Neural cell (in vitro differentiated cells): ENCODE measurements around the gene RUNX1. TPM values are rescaled to one million over a fixed set of nuclear protein-coding genes. Genes with fewer than 3 reads are reported as not detected.

ENCODE experiments used
- H2AFZ ChIP-seq: fragments of 200-600, 300-800 bp; sonication (generic), shearing (Covaris generic); 2 replicates; pipeline ENCODE4 v1.6.0; 2014; ENCODE audit warnings: low read depth, mild to moderate bottlenecking, antibody characterized with exemption, low read length, moderate library complexity
- H3F3A ChIP-seq: fragments of 200-600 bp; shearing (Covaris generic); 2 replicates; pipeline ENCODE4 v1.6.1; 2016; ENCODE audit warnings: mild to moderate bottlenecking, moderate library complexity, mixed read lengths, antibody characterized with exemption, low read length; ENCODE audit not compliant: insufficient read depth, poor library complexity, severe bottlenecking
- H3K27ac ChIP-seq: fragments of 200-600, 300-800 bp; sonication (generic), shearing (Covaris generic); 2 replicates; pipeline ENCODE4 v1.5.1; 2014; ENCODE audit warnings: mild to moderate bottlenecking, low read length, moderate library complexity
- H3K27me3 ChIP-seq: fragments of 300-800, 200-600 bp; sonication (generic), shearing (Covaris generic); 2 replicates; pipeline ENCODE4 v1.6.0; 2014; ENCODE audit warnings: mild to moderate bottlenecking, low read depth, low read length, moderate library complexity; ENCODE audit not compliant: insufficient read depth
- H3K36me3 ChIP-seq: fragments of 300-800, 200-600 bp; sonication (generic), shearing (Covaris generic); 2 replicates; pipeline ENCODE4 v1.5.1; 2014; ENCODE audit warnings: mild to moderate bottlenecking, antibody characterized with exemption, low read length, moderate library complexity; ENCODE audit not compliant: insufficient read depth
- H3K4me2 ChIP-seq: fragments of 300-800, 200-600 bp; sonication (generic), shearing (Covaris generic); 2 replicates; pipeline ENCODE4 v1.6.0; 2014; ENCODE audit warnings: mild to moderate bottlenecking, low read length
- H3K4me3 ChIP-seq: fragments of 300-800, 200-600 bp; sonication (generic), shearing (Covaris generic); 2 replicates; pipeline ENCODE4 v1.5.1; 2014; ENCODE audit warnings: mild to moderate bottlenecking, low read length, moderate library complexity
- H3K79me2 ChIP-seq: fragments of 200-600 bp; shearing (Covaris generic); replicated peaks from 2 replicates; pipeline ENCODE4 v1.6.0; 2014; ENCODE audit warnings: mild to moderate bottlenecking, low read length, moderate library complexity; ENCODE audit not compliant: insufficient read depth
- H3K9ac ChIP-seq: fragments of 300-800, 200-600 bp; sonication (generic), shearing (Covaris generic); 2 replicates; pipeline ENCODE4 v1.6.1; 2016; ENCODE audit warnings: mild to moderate bottlenecking, low read length, mixed read lengths
- H3K9me2 ChIP-seq: fragments of 200-600 bp; shearing (Covaris generic); 2 replicates; pipeline ENCODE4 v1.6.1; 2016; ENCODE audit warnings: mild to moderate bottlenecking, low read length, mixed read lengths; ENCODE audit not compliant: insufficient read depth
- H3K9me3 ChIP-seq: fragments of 200-600, 300-800 bp; sonication (generic), shearing (Covaris generic); 2 replicates; pipeline ENCODE4 v1.6.1; 2016; ENCODE audit warnings: mild to moderate bottlenecking, mixed run types, low read length, moderate library complexity, mixed read lengths
- H4K20me1 ChIP-seq: fragments of 200-600 bp; shearing (Covaris generic); 2 replicates; pipeline ENCODE4 v1.6.1; 2016; ENCODE audit warnings: mild to moderate bottlenecking, mixed run types; ENCODE audit not compliant: insufficient read depth
- EP300 ChIP-seq: fragments of 450-650 bp; conservative IDR thresholded peaks from 2 replicates; pipeline ENCODE4 v1.6.1; 2014; ENCODE audit warnings: antibody characterized with exemption, mild to moderate bottlenecking, moderate library complexity; ENCODE audit not compliant: poor library complexity, severe bottlenecking
- EZH2 ChIP-seq: fragments of 200-600, 300-800 bp; shearing (Covaris generic), sonication (generic); IDR thresholded peaks from 2 replicates; pipeline ENCODE4 v1.6.1; 2014; ENCODE audit warnings: antibody characterized with exemption, low read length, borderline replicate concordance, mild to moderate bottlenecking; ENCODE audit not compliant: insufficient read depth, poor library complexity, severe bottlenecking
- MXI1 ChIP-seq: fragments of 450-650 bp; conservative IDR thresholded peaks from 2 replicates; pipeline ENCODE4 v1.6.1; 2014; ENCODE audit warnings: antibody characterized with exemption, mild to moderate bottlenecking; ENCODE audit not compliant: poor library complexity, severe bottlenecking
- POLR2AphosphoS5 ChIP-seq: IDR thresholded peaks from 2 replicates; pipeline ENCODE4 v1.6.1; 2012
- RAD21 ChIP-seq: fragments of 450-650 bp; conservative IDR thresholded peaks from 2 replicates; pipeline ENCODE4 v1.6.1; 2014; ENCODE audit warnings: antibody characterized with exemption, mild to moderate bottlenecking, moderate library complexity
- REST ChIP-seq: IDR thresholded peaks from 2 replicates; pipeline ENCODE4 v1.6.1; 2012; ENCODE audit warnings: borderline replicate concordance
- SMC3 ChIP-seq: fragments of 450-650 bp; conservative IDR thresholded peaks from 2 replicates; pipeline ENCODE4 v1.6.1; 2014; ENCODE audit warnings: antibody characterized with exemption, mild to moderate bottlenecking, moderate library complexity; ENCODE audit not compliant: poor library complexity
- TAF1 ChIP-seq: IDR thresholded peaks from 2 replicates; pipeline ENCODE4 v1.6.1; 2012; ENCODE audit warnings: low read depth
- polyA plus RNA-seq: library from polyadenylated mRNA; depleted of rRNA; stranded (reverse); fragments of >200 nt; gene quantifications from 2 replicates; pipeline ENCODE4 v1.2.3, GENCODE V29; 2014
- TF ChIP-seq, protein P1 (sequence below): fragments of 450-650 bp; IDR thresholded peaks from 2 replicates; pipeline ENCODE4 v1.5.1; 2014; ENCODE audit warnings: antibody characterized with exemption, mild to moderate bottlenecking, moderate library complexity; ENCODE audit not compliant: poor library complexity, severe bottlenecking

RUNX1 gene
- polyA plus RNA-seq, 1 donor from 2014 or later, result not detected

DNA sequence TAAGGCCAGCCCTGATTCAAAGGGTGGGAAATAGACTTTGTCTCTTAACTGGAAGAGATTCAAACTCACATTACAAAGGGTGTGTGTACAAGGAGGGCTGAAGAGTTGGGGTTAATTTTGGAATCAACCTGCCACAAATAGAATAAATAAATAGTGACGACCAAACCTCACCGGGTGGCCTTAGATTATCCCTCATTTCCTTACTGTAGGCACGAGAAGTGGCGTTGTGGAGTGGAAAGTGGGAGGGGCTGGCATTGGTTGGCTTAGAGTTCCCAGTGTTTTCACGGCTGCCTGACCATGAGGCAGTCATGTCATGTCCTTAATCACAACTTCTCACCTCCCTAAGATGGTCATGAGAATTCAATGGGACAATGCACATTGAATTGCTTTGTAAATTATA, 21.3 kb upstream of the RUNX1 start:
- TF ChIP-seq RAD21 (no peak), EP300 (no peak), REST (no peak), POLR2AphosphoS5 (no peak), MXI1 (no peak), TAF1 (no peak), EZH2 (no peak), SMC3 (no peak)
- TF ChIP-seq, protein P1, sequence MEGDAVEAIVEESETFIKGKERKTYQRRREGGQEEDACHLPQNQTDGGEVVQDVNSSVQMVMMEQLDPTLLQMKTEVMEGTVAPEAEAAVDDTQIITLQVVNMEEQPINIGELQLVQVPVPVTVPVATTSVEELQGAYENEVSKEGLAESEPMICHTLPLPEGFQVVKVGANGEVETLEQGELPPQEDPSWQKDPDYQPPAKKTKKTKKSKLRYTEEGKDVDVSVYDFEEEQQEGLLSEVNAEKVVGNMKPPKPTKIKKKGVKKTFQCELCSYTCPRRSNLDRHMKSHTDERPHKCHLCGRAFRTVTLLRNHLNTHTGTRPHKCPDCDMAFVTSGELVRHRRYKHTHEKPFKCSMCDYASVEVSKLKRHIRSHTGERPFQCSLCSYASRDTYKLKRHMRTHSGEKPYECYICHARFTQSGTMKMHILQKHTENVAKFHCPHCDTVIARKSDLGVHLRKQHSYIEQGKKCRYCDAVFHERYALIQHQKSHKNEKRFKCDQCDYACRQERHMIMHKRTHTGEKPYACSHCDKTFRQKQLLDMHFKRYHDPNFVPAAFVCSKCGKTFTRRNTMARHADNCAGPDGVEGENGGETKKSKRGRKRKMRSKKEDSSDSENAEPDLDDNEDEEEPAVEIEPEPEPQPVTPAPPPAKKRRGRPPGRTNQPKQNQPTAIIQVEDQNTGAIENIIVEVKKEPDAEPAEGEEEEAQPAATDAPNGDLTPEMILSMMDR, result no peak
- H3K9me2 ChIP-seq, result no peaks in the 10 kb centered on the region
- no peak overlapping the region for H3K27ac ChIP-seq
- H3K36me3 ChIP-seq, result no peaks in the 10 kb centered on the region
- no peak overlapping the region for H3K4me2 ChIP-seq
- no peaks in the 10 kb centered on the region for H3K9me3 ChIP-seq
- no peaks in the 10 kb centered on the region for H4K20me1 ChIP-seq
- H3K4me3 ChIP-seq, result no peak overlapping the region
- no peaks in the 10 kb centered on the region for H3K27me3 ChIP-seq
- no peaks in the 10 kb centered on the region for H3F3A ChIP-seq
- no peak overlapping the region for H2AFZ ChIP-seq
- no peak overlapping the region for H3K9ac ChIP-seq
- H3K79me2 ChIP-seq, result no peaks in the 10 kb centered on the region

- TF ChIP-seq, protein P1, result no peak
- TF ChIP-seq EP300 (peak; percentile 81), POLR2AphosphoS5 (peak; percentile 40)
Observed at GRCh38 chr21:35066824-35067223, 17.7 kb upstream of the RUNX1 start.

More at GRCh38 chr21:35066824-35067223, 17.7 kb upstream of the RUNX1 start:
- H3K27ac ChIP-seq, result no peak overlapping the region
- H3K79me2 ChIP-seq, result no peaks in the 10 kb centered on the region
- no peaks in the 10 kb centered on the region for H3K27me3 ChIP-seq
- no peaks in the 10 kb centered on the region for H4K20me1 ChIP-seq
- no peaks in the 10 kb centered on the region for H3F3A ChIP-seq
- no peaks in the 10 kb centered on the region for H3K9me3 ChIP-seq
- H2AFZ ChIP-seq, result no peak overlapping the region
- H3K4me2 ChIP-seq, result no peak overlapping the region
- H3K36me3 ChIP-seq, result no peaks in the 10 kb centered on the region
- no peak overlapping the region for H3K9ac ChIP-seq
- H3K4me3 ChIP-seq, result no peak overlapping the region
- no peaks in the 10 kb centered on the region for H3K9me2 ChIP-seq
